RWPE1 (cell line): ENCODE measurements around the gene FAM174B.
A peak's percentile ranks its signal among the peaks of the same experiment; 100 is the strongest.

Source experiments
- CTCF ChIA-PET: fragments of 350-600 bp; sonication (Branson Sonifier 250); formaldehyde crosslinking; extraction: SDS; loops from one replicate; lab custom pipeline; 2021; lab: Yijun Ruan, JAX
- POLR2A ChIA-PET: fragments of 400-600 bp; formaldehyde crosslinking; extraction: SDS; loops from one replicate; lab custom pipeline; 2020; ENCODE audit warnings: antibody characterized with exemption; ENCODE audit not compliant: low non-redundant PET; lab: Yijun Ruan, JAX
- DNase-seq: peaks from one replicate; pipeline ENCODE4 v3.0.0; 2012; ENCODE audit warnings: low spot score
- H3K27ac ChIP-seq: fragments of 450-650 bp; 2 replicates; pipeline ENCODE4 v1.5.1; 2017
- TF ChIP-seq, protein P1 (sequence below): fragments of 450-650 bp; conservative IDR thresholded peaks from 2 replicates; pipeline ENCODE4 v1.5.1; 2017; ENCODE audit warnings: low read depth, mild to moderate bottlenecking

The FAM174B gene

DNA sequence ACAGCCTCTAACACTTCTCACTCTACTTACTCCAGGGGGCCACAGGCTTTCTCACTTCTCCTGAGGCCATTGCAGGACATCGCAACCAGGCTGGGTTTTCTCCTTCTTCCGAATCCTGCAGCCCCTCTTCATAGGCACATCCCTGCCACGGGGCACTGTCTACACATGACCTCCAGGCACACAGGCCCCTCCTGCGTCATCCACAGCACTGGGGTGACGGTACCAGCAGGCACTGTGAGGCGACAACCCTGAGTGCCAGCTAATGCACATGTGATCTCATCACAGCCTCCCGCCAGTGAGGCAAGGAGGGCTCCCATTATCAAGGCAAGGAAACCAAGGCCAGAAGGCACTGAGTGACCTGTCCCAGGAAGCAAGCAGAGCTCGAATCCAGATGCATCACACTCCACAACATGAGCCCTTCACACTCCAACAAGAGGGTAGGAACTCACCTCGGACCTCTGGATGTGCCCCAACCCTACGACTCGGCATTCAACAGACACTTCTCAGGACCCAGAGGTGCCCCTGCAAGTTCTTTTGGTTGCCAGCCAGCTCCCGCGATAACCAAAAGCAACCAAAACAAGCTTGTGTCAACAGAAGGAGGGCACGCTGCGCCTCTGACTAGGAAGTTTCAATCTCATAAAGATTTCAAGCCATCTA is 16.7 kb downstream of the FAM174B start:
- no peak overlapping the region for H3K27ac ChIP-seq
- POLR2A ChIA-PET, result interaction anchor here (0.8 kb wide), 1 partner anchor 79 kb away, joined by 4 read pairs; no protein-coding TSS in a partner anchor
- CTCF ChIA-PET, result no interaction called here
- no peak for DNase-seq
- TF ChIP-seq, protein P1, sequence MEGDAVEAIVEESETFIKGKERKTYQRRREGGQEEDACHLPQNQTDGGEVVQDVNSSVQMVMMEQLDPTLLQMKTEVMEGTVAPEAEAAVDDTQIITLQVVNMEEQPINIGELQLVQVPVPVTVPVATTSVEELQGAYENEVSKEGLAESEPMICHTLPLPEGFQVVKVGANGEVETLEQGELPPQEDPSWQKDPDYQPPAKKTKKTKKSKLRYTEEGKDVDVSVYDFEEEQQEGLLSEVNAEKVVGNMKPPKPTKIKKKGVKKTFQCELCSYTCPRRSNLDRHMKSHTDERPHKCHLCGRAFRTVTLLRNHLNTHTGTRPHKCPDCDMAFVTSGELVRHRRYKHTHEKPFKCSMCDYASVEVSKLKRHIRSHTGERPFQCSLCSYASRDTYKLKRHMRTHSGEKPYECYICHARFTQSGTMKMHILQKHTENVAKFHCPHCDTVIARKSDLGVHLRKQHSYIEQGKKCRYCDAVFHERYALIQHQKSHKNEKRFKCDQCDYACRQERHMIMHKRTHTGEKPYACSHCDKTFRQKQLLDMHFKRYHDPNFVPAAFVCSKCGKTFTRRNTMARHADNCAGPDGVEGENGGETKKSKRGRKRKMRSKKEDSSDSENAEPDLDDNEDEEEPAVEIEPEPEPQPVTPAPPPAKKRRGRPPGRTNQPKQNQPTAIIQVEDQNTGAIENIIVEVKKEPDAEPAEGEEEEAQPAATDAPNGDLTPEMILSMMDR, result no peak

DNA sequence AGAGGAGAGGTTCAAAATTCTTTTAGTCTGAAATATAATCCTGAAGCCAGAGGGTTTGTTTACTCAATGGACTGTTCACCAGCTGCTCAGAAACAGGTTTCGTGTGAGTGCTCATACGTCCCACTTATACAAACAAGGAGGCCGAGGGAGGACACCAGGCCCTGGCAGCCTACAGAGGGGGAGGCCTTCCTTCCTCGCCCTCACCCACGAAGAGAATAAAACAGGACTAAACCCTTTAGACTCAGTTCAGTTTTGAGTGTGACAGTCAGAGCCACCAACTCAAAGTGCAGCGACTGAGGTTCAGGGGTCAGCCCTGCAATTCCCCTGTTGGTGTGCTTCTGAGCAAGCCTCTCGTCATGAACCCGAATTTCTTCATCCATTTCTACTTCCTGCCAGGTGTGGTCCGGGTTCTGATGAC is 17.3 kb downstream of the FAM174B start:
- TF ChIP-seq, protein P1, result no peak
- no peak for DNase-seq
- ChIA-PET CTCF (no interaction called here), POLR2A (no interaction called here)
- H3K27ac ChIP-seq, result no peak overlapping the region

DNA sequence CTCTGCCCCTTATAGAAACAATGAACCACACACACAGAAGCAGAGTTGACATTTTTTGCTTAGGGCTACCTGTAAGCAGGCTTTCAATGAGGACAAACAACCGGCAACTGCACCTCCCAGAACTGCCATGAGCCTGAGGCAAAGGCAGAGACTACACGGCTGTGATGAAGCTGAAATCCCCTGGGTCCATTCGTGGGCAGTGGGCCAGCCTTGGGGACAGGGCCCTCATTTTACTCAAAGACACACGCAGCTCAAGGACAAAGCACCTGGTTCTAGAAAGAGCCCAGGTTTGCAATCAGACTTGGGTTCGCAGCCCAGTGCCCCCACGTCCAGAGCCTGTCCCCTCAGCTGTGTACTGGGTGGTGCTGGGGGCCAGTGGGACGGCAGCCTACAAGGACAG is 17.9 kb downstream of the FAM174B start:
- DNase-seq, result no peak
- no peak overlapping the region for H3K27ac ChIP-seq
- TF ChIP-seq, protein P1, result no peak
- POLR2A ChIA-PET, result no interaction called here
- CTCF ChIA-PET, result interaction anchor here (0.5 kb wide), 1 partner anchor 159 kb away, joined by 5 read pairs; no protein-coding TSS in a partner anchor

DNA sequence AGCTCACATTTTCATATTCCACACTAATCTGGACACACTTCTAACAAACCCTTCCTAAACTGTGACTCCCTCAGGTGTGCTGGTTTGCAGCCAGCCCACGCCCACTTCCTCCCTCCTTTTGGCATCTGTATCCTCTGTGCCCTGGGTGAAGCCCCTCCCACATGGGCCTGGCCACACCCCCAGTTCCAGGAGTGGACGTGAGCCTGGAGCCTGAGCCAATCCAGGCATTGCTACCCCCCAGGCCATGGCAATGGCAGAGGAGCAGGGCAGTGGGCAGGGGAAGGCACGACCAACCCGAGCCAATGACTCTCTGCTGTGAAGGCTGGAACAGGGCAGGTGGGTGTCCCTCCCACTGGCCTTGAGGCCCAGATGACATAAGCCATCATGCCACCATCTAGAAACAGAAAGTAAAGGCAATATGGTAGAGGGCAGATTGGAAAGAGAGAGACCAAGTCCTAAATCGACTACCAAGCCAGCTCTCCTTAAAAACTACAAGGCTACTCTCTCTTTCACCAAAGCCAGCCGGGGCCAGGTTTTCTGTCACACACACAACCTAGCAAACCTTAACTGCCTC is 18.6 kb downstream of the FAM174B start:
- TF ChIP-seq, protein P1, result no peak
- no peak overlapping the region for H3K27ac ChIP-seq

DNA sequence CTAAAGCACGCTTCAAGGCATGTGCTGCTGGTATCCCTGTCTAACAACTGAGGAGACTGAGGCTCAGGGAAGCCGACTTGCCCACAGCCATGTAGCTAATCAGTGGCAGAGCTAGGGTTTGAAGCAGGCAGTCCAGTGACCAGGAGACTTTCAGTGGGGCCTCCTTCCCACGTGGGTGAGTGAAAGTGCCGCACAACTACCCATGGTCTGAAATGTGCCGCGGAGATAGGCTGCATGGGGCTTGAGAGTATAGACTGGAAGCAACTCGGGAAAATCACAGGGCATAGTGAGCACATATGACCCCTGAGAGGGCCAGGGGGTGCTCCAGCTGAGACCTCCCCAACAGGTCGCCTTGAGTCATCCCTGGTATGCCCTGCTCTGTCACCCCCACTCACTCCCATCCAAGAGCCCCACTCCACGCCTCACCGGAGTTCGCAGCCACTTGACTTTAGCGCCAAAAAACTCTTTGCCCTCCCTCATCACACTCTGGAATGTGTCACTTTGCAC is 19.1 kb downstream of the FAM174B start:
- no peak for DNase-seq
- no peak overlapping the region for H3K27ac ChIP-seq
- TF ChIP-seq, protein P1, result no peak
- CTCF ChIA-PET, result interaction anchor here (0.5 kb wide), 1 partner anchor 9 kb away, joined by 3 read pairs; no protein-coding TSS in a partner anchor
- POLR2A ChIA-PET, result no interaction called here

More for the DNA sequence above, 18.6 kb downstream of the FAM174B start:
- CTCF ChIA-PET, result interaction anchor here (0.5 kb wide), 1 partner anchor 160 kb away, joined by 5 read pairs; no protein-coding TSS in a partner anchor
- peak; percentile 23 for DNase-seq
- POLR2A ChIA-PET, result no interaction called here

DNA sequence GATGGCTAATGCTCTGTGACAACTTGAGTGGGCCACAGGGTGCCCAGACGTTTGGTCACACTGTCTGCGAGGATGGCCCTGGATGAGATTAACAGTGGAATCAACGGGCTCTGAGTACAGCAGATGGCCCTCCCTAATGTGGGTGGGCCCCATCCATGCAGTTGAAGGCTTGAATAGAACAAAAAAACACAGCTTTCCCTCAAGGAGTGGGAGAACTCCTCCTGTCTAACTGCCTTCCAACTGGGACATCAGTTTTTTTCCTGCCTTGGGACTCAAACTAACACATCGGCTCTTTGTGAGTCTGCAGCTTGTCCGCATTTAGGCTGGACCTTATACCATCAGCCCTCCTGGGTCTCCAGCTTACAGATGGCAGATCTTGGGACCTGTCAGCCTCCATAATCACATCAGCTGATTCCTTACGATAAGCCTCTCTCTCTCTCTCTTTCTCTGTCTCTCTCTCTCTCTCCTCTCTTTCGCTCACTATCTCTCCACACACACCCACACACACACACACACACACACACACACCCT is 20.8 kb downstream of the FAM174B start:
- TF ChIP-seq, protein P1, result no peak
- no peak for DNase-seq
- ChIA-PET CTCF (interaction anchor here (1.0 kb wide), 1 partner anchor 22 kb away, joined by 4 read pairs; no protein-coding TSS in a partner anchor), POLR2A (interaction anchor here (0.6 kb wide), 1 partner anchor 154 kb away, joined by 3 read pairs; no protein-coding TSS in a partner anchor)
- no peak overlapping the region for H3K27ac ChIP-seq
